NAMALWA (cell line): ENCODE measurements around the gene TFIP11.

ENCODE experiments used
- DNase-seq: peaks from one replicate; pipeline ENCODE4 v3.0.0-alpha.2; 2015; ENCODE audit warnings: low spot score

TFIP11 gene

GRCh38 chr22:26503758-26504157, 8.5 kb downstream of the TFIP11 start:
- no peak for DNase-seq

- peak; percentile 90 for DNase-seq
These were observed 9.3 kb downstream of the TFIP11 start for GRCh38 chr22:26502688-26503561.

DNA sequence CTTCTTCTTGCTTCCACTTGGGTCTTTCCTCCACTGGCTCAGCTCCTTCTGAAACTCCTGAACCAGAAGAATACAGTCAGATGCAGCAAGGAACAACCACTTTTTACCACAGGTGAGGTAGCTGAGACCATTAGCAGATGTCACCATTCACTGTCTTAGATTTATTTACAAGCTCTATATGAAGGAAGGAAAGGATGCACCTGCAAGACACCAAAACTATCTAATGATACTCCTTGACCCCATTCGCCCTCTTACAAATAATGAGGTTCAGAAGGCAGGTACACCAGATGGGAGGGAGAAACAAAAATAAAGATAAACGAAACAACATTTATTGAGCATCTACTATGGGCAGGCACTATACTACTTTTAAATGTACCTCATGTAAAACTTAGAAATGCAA, 10.3 kb downstream of the TFIP11 start:
- peak; percentile 62 for DNase-seq

DNA sequence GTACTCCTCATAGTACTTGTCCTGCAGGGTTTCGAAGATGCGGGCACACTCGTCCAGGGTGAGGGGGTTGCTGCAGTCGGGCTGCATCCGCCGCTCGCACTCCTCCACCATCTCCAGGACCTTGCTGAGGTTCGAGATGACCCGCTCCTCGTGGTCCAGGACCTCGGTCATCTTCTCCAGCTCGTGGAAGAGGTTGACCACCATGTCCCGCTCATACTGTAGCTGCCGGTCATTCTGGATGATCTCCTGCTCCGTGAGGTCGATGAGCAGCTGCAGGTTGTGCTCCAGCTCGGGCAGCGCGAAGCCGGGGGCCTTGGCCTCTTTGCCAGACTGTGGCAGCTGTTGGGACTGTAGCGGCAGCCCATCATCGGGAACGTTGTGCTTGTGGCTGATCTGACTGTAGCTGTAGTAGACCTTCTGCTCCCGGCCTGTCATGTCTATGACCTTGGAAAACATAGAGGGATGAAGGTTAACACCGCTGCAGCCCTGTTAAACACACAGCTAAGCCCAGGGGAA, 13.0 kb downstream of the TFIP11 start:
- DNase-seq = no peak

- no peak for DNase-seq
These were observed 15.8 kb downstream of the TFIP11 start for GRCh38 chr22:26496456-26496855.

GRCh38 chr22:26494506-26494905, 17.8 kb downstream of the TFIP11 start:
- no peak for DNase-seq

- DNase-seq = no peak
These were observed 20.1 kb downstream of the TFIP11 start for GRCh38 chr22:26492220-26492619.

GRCh38 chr22:26489447-26490036, 22.7 kb downstream of the TFIP11 start:
- no peak for DNase-seq

- peak; percentile 91 for DNase-seq
These were observed 24.3 kb downstream of the TFIP11 start for GRCh38 chr22:26487996-26488395.

- DNase-seq = no peak
These were observed 25.9 kb downstream of the TFIP11 start for GRCh38 chr22:26486394-26486793.

DNA sequence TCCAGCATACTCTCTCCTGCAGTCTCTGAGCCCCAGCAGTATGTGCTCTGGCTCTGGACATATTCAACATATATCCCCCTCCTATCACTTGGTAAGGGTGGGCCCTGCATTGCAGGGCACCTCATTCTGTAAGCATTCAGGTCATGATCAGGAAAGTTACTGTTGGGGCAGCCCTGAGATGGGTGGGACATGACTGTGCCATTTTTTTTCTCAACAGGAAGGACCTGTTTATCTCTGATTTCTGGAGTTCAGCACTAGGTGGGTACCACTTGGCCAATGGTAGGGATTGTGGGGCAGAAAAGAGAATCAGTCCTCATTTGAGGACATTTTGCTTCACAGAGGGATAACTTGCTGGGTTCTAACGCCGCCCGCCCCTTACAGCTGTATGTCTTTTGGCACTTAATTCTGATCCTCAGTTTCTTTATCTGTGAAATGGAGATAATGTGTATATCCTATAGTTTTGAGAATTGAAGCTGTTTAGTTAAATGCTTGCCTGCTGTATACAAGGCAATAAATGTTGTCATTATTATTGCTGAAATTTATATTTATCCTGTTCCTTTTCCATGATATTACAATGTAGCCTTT, 26.4 kb downstream of the TFIP11 start:
- no peak for DNase-seq

GRCh38 chr22:26485013-26485412, 27.3 kb downstream of the TFIP11 start:
- DNase-seq = peak; percentile 57

GRCh38 chr22:26484360-26484706, 27.9 kb downstream of the TFIP11 start:
- peak; percentile 91 for DNase-seq

DNA sequence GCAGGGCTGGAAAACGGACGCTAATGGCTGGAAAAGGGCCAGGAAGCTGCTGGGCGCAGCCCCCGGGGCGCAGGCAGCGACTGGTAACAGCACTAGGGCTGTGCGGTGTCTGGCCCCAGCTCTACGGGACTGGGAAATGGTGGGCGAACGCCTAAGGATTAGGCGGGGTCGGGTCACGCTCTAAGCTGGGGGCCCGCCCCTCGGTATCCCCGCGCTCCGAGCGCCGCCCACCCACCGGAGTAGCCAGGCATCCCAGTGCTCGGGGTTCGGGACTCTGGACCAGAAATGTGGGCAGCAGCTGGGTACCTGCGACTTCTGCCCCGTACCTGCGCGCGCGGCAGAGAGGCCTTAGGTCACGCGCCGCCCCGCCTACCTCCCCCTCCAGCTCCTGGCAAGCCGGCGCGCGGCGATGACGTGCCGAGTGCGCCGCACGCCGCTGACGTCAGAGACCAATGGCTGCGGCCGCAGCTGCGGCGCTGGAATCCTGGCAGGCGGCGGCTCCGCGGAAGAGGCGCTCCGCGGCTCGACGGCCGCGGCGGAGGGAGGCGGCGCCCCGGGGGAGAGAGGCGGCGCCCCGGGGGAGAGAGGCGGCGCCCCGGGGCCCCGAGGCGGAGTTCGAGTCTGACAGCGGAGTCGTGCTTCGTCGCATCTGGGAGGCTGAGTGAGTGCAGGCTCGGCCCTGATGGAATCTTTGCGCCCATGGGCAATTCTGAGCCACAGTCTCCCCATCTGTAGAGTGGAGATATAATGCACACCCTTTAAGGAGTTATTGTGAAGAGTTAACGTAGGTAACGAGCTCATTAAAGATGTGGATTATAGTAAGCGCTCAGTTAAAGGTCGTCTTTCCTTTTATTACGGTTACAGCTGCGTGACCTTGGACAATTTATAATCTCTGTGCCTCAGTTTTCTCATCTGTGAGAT, 28.6 kb downstream of the TFIP11 start, which contains the start of the genes HPS4 and SRRD:
Gene HPS4 (minus strand): TSS at position 345 of the 921 bp plus-strand sequence. CDS start 2,021 bp downstream, outside the sequence.
Gene SRRD (plus strand): TSS at position 439 of the 921 bp plus-strand sequence. CDS start 14 bp downstream, at position 453.
- DNase-seq = peak; percentile 93

DNA sequence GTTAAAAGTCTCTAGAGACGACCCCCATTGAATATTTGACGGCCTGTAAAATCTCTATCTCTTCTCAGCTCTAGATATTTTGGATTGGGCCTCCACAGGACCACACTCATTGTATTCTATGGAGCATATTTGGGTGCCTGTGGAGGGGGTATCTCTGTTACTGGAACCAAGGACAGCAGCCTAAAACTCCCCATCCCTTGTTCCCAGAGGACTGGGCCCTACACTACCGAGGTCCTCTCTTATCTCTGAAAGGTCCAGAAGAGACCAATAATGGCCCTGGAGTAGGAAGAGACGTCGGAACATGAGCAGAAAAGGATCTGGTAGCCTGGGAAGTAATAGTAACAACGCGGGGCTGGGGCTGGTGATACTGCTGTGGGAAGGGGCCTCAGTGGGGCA, 29.2 kb downstream of the TFIP11 start:
- peak; percentile 46 for DNase-seq

- peak; percentile 53 for DNase-seq
These were observed 30.1 kb downstream of the TFIP11 start for GRCh38 chr22:26482161-26482560.

DNA sequence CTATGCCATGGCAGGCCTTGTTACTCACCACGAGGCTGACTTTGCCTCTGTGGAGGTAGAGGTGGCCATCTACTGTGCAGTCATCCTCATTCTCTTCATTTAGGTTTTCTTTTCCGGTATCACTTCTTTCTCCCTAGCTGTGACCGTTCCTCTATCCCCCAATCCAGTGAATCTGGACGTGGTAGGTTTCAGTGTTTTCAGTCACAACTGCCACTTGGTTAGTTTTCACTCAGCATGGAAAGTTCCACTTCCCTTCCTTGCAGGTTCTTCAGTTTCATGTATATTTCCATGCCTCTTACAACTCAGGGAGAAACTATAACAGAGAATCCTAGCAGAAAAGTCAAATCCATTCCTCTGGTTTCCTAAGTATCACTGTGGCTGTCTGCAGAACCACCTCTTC, 30.6 kb downstream of the TFIP11 start:
- peak; percentile 57 for DNase-seq

DNA sequence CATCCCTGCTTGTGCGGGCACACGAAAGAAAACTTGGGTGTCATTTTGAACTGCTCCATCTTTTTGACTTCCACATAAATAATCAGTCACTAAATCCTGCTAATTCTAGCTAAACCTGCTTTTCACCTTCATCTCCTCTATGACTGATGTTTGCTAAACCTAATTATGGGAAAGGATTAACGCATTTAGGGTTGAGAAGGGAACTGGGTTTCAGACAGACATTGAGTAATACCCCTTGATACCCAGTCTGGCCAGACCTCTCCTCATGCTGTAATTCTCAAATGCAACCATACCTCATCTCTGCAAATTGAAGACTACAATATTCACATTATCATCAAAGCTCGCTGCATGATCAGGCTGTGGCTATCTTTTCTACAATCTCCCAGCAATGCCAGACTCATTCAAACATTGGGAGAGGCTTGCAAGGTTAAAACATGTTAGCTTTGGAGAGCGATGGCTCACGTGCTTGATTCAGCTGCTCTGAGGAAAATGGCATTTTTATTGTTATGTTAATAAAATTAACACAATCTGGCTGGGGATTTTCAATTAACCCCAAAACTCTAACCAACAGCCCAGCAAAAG, 31.1 kb downstream of the TFIP11 start:
- no peak for DNase-seq

DNA sequence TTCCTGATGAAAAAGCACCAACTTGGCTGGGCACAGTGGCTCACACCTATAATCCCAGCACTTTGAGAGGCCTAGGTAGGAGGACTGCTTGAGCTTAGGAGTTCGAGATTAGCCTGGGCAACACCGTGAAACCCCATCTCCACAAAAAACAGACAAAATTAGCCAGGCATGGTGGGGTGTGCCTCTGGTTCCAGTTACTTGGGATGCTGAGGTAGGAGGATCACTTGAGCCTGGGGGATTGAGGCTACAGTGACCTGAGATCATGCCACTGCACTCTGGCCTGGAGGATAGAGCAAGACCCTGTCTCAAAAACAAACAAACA, 31.7 kb downstream of the TFIP11 start:
- DNase-seq = no peak

DNA sequence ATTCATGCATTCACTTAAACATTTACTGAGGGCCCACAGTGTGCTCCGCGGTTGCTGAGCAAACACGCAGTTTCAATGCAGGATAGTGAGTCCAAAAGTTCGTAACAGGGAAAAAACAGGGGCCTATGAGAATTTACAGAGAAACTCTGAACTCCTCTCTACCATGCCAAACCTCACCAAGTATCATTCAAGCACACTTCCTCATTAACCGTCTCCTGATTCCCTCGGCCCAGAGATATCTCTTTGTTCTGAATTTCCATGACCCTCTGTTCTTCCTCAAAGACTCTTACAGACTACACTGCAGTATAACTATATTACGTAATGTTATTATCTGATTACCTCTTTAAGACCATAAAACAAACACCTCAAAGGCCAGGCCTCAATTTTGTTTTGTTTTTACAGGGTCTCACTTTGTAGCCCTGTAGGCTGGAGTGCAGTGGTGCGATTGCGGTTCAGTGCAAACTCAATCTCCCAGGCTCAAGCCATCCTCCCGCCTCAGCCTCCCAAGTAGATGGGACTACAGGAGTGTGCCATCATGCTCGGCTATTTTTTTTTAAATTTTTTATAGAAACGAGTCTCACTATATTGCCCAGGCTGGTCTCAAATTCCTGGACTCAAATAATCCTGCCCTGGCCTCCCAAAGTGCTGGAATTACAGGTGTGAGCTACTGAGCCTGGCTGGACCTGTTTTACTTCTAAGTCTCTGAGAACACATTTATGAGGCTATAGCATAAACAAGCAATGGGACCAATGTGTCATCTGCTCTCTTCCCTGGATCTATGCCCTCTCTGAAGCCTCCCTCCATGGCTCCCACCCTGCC, 32.3 kb downstream of the TFIP11 start:
- peak; percentile 76 for DNase-seq
